OCI-LY1 (cell line): ENCODE measurements around the gene B4GALT2.

Experiments used
- H2AFZ ChIP-seq: fragments of 200-600 bp; sonication (generic), shearing (Covaris generic); 2 replicates; pipeline ENCODE4 v1.6.0; 2014; ENCODE audit warnings: antibody characterized with exemption, mild to moderate bottlenecking, low read length
- H3F3A ChIP-seq: fragments of 200-600 bp; sonication (generic), shearing (Covaris generic); 2 replicates; pipeline ENCODE4 v1.6.0; 2014; ENCODE audit warnings: mild to moderate bottlenecking, antibody characterized with exemption, low read length, moderate library complexity; ENCODE audit not compliant: insufficient read depth
- H3K27ac ChIP-seq: fragments of 200-600 bp; sonication (generic); 2 replicates; pipeline ENCODE4 v1.5.1; 2014; ENCODE audit warnings: low read length, mixed run types, mild to moderate bottlenecking, low read depth; ENCODE audit not compliant: poor library complexity, severe bottlenecking
- H3K27me3 ChIP-seq: fragments of 200-600 bp; sonication (generic); 2 replicates; pipeline ENCODE4 v1.6.0; 2014; ENCODE audit warnings: antibody characterized with exemption, mild to moderate bottlenecking, low read length, moderate library complexity; ENCODE audit not compliant: insufficient read depth
- H3K36me3 ChIP-seq: fragments of 200-600 bp; sonication (generic); 2 replicates; pipeline ENCODE4 v1.6.1; 2014; ENCODE audit warnings: mild to moderate bottlenecking, antibody characterized with exemption, low read length, moderate library complexity, mixed read lengths; ENCODE audit not compliant: insufficient read depth
- H3K4me1 ChIP-seq: fragments of 200-600 bp; sonication (generic); 2 replicates; pipeline ENCODE4 v1.5.1; 2014; ENCODE audit warnings: mild to moderate bottlenecking, low read length, moderate library complexity; ENCODE audit not compliant: insufficient read depth, severe bottlenecking
- H3K4me2 ChIP-seq: fragments of 200-600 bp; sonication (generic), shearing (Covaris generic); 2 replicates; pipeline ENCODE4 v1.6.1; 2014; ENCODE audit warnings: low read length
- H3K4me3 ChIP-seq: fragments of 200-600 bp; sonication (generic); 2 replicates; pipeline ENCODE4 v1.5.1; 2014; ENCODE audit warnings: low read length, low read depth, mild to moderate bottlenecking, mixed read lengths; ENCODE audit not compliant: poor library complexity, severe bottlenecking
- H3K79me2 ChIP-seq: fragments of 200-600 bp; shearing (Covaris generic); 2 replicates; pipeline ENCODE4 v1.6.1; 2016; ENCODE audit warnings: mixed run types, low read length, mixed read lengths; ENCODE audit not compliant: insufficient read depth
- H3K9ac ChIP-seq: fragments of 200-600 bp; sonication (generic), shearing (Covaris generic); 2 replicates; pipeline ENCODE4 v1.6.1; 2014; ENCODE audit warnings: mild to moderate bottlenecking, low read length, mixed read lengths
- H3K9me2 ChIP-seq: fragments of 200-600 bp; sonication (generic), shearing (Covaris generic); 2 replicates; pipeline ENCODE4 v1.6.1; 2014; ENCODE audit warnings: low read depth, mild to moderate bottlenecking, low read length, mixed read lengths
- H3K9me3 ChIP-seq: fragments of 200-600 bp; shearing (Covaris generic); 2 replicates; pipeline ENCODE4 v1.6.1; 2014; ENCODE audit warnings: low read length, mixed read lengths
- H4K20me1 ChIP-seq: fragments of 200-600 bp; sonication (generic), shearing (Covaris generic); 2 replicates; pipeline ENCODE4 v1.6.0; 2016; ENCODE audit warnings: mild to moderate bottlenecking, low read length; ENCODE audit not compliant: insufficient read depth
- EZH2 ChIP-seq: fragments of 200-600 bp; sonication (generic), shearing (Covaris generic); IDR thresholded peaks from 2 replicates; pipeline ENCODE4 v1.8.0; 2017; ENCODE audit warnings: borderline replicate concordance, mixed run types, mild to moderate bottlenecking, antibody characterized with exemption, low read length, moderate library complexity, mixed read lengths

B4GALT2 gene

DNA sequence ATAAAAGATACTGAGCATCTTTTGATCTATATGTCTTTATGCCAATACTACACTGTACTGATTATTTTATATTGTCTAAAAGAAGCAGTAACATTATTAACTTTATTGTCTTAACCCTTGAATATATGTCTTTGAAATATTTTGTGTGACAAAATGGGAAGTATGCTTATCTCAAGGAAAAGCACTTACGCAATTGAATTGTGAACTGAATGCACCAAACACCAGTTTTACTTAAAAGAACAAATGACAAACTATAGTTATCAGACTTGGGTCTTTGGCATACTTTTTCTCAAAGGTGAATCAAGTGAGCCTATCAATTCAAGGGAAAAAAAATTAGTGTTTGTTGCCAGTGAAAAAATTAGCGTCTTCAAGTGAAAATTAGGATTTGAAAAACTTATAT lies 61.4 kb downstream of the B4GALT2 start:
- no peak overlapping the region for H3K27ac ChIP-seq

More for the DNA sequence above, 61.4 kb downstream of the B4GALT2 start:
- H3K4me3 ChIP-seq, result no peak overlapping the region
- H3K9ac ChIP-seq, result no peak overlapping the region
- no peaks in the 10 kb centered on the region for H3F3A ChIP-seq
- no peak overlapping the region for H3K4me2 ChIP-seq
- no peaks in the 10 kb centered on the region for H3K4me1 ChIP-seq
- no peaks in the 10 kb centered on the region for H4K20me1 ChIP-seq
- no peaks in the 10 kb centered on the region for H3K9me2 ChIP-seq
- no peak for TF ChIP-seq EZH2
- H3K9me3 ChIP-seq, result no peaks in the 10 kb centered on the region
- no peaks in the 10 kb centered on the region for H3K79me2 ChIP-seq
- H2AFZ ChIP-seq, result no peak overlapping the region
- no peaks in the 10 kb centered on the region for H3K36me3 ChIP-seq
- no peaks in the 10 kb centered on the region for H3K27me3 ChIP-seq
